DMS114 treated with DMSO at 0.1 percent for 48 hours (cell line): Measurements from ENCODE around the gene LRPPRC.

ENCODE experiments used
- DNase-seq: peaks from one replicate; lab custom pipeline; 2025; ENCODE audit not compliant: unreplicated experiment; lab: John Stamatoyannopoulos, UW

The LRPPRC gene

DNA sequence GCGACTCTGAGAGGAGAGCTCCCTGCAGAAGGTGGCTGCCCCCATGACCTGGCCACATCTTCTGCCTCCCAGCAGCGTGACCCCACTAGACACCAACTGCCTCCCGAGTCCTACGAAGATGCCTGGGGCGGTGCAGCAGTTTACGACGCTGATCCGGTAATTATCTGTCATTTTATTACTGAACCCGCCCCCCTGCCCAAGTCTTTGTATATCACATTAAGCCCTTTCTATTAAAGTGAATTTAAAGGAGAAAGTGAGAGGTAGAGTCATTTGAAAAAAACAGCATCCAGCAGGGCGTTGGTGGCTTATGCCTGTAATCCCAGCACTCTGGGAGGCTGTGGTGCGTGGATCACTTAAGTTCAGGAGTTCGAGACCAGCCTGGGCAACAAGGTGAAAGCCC lies 123.6 kb downstream of the LRPPRC start:
- no peak for DNase-seq

GRCh38 chr2:43855292-43855691 lies 140.5 kb downstream of the LRPPRC start:
- DNase-seq = no peak

DNA sequence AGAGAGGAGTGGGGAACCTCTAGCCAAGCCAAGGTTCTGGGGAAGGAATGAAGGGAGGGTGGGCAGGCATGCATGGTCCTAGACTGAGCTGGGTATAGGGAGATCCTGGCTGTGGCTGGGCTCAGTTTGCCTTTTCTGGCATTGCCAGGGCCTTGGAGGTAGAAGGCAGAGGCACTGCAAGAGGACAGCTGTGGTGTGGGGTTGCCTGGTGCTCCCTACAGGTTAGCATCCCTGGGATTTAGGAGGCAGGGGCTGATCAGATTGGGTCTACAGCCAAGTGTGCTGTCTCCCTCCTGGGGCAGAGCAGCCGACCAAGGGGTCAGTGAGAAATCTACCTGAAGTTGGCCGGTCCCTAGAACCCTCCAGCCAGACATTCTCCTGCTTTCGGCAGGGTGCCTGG lies 141.1 kb downstream of the LRPPRC start:
- DNase-seq = no peak

DNA sequence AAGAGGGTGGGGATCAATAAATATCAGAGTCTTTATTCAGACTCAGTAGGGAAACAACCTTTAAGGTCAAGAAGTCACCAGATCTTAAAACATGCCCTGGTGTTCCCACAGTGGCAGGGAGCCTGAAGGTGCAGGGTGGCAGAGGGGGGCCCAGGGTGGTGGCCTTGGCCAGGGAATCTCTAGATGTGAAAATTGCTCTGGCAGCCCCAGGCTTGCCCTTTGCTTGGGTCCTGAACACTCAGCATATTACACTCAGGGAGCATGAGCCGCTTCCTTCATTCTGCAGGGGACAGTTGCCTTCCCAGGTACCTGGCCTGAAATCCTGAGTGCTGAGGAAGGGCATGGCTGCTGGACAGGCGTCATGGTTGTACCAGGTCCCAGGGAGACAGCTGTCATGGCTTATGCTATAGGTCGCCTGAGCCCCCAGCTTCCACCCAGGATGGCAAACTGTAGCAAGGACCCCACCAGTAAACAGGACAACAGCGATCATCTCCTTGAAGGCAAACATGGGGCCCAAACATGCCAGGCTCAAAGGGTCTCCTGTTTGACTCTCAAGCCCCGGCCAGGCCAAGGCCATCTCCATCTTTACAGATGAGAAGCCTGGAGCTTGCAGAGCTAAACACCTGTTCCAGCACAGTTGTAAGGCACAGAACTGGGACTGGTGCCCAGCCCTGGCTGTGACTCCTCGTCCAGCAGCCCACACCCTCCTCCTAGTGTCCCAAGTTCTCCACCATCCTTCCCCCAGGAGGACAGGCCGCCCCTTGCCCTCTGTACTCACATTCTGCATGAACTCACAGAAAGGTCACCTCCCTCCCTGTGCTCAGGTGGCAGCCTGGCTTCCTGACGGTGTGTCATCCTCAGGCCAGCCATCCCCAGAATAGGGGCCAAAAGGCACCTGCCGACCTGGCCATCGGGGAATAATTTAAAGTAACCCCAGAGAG lies 142.4 kb downstream of the LRPPRC start:
- no peak for DNase-seq

GRCh38 chr2:43852196-43852730 lies 143.5 kb downstream of the LRPPRC start:
- no peak for DNase-seq

DNA sequence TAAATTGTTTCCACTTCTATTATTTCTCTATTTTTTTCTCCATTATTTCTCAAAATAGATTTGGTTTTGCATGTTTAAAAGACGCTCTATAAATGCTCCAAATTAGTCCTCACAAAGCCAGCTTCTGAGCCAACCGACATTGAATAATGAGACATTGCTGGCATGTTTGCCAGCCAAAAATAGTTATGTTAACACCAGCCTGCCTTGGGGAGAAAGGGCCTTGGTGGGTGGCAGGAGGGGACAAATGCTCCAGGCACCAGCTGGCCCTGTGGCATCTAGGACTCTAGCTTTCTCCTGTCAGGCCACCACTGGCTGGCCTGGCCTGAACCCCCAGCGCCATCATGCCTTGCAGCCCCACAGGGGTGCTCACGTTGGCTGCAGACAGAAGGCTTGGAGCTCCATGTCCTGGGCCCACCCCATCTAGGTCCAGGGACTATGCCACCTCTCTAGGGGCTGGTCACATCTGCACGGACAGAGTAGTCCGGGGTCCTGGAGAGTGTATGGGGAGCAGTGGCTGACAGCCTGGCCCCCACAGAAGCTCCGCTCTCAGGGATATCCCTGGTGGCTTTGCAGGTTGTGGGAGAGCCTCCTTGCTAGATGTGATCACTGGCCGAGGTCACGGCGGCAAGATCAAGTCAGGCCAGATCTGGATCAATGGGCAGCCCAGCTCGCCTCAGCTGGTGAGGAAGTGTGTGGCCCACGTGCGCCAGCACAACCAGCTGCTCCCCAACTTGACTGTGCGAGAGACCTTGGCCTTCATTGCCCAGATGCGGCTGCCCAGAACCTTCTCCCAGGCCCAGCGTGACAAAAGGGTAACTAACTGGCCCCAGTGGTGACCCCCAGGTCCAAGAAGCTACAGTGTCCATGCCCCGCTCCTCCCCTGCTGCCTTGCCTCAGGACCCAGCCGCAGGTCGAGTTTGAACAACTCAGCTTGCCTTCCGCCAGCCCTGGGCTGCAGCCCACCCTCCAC lies 144.5 kb downstream of the LRPPRC start:
- DNase-seq = no peak

GRCh38 chr2:43848214-43848613 lies 147.6 kb downstream of the LRPPRC start:
- DNase-seq = no peak

DNA sequence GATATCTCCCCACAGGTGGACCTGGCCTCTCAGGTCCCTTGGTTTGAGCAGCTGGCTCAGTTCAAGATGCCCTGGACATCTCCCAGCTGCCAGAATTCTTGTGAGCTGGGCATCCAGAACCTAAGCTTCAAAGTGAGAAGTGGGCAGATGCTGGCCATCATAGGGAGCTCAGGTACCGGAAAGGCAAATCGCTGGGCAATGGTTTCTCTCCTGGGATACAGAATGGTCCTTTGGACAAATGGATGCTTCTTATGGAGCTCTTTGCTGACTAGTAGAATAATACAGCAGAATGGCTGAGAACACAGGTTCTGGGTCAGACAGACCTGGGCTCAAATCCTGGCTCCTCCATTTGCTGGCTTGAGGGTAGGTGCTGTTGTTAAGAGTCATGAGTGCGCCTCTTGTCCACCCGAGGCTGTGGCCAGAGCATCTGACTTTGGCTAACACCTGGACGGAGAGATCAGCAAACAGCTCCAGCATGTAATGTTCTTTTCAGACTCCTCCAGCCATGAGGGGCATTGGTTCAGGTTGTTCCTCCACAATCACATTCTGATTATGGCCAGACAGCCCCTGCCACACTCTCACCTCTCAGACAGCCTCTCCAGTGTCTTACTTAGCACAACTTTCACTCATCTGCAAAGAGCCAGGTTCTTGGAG lies 149.5 kb downstream of the LRPPRC start:
- no peak for DNase-seq

GRCh38 chr2:43845181-43845580 lies 150.6 kb downstream of the LRPPRC start:
- no peak for DNase-seq

DNA sequence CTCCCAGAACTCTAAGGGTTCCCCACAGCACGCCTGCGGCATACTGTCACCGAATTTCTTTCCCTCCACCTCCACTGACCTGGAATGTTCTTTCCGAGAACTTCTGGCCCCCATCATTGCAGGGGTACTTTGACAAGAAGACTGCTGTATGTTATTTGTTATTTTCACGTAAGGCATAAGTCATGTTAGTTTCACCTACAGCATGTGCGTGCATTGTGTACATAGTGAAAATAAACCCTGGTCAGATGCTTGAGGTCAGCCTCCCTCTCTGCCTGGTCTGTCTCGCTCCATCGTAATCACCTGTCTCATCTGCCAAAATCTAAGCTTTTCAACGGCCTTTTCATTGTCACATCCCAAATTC lies 152.9 kb downstream of the LRPPRC start:
- DNase-seq = no peak

- DNase-seq = no peak
Observed at GRCh38 chr2:43841949-43842865, 153.6 kb downstream of the LRPPRC start.

DNA sequence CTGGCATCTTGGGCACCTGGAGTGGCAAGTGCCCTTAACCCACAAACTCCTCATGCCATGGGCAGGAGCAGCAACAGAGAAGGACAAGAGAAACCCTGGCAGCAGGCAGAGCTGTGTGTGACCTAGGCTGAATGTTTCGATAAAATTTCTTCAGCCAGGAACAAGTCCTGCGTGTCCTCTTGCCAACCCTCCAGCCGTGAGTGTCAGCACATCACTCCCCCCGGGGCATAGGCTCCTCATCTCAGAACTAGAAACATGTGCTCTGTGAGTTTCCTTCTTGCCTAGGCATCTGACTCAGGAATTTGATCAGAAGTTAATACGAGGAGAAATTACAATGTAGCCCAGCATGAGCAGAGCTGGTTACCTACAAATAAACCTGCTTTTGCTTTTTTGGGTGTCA lies 154.8 kb downstream of the LRPPRC start:
- DNase-seq = no peak

DNA sequence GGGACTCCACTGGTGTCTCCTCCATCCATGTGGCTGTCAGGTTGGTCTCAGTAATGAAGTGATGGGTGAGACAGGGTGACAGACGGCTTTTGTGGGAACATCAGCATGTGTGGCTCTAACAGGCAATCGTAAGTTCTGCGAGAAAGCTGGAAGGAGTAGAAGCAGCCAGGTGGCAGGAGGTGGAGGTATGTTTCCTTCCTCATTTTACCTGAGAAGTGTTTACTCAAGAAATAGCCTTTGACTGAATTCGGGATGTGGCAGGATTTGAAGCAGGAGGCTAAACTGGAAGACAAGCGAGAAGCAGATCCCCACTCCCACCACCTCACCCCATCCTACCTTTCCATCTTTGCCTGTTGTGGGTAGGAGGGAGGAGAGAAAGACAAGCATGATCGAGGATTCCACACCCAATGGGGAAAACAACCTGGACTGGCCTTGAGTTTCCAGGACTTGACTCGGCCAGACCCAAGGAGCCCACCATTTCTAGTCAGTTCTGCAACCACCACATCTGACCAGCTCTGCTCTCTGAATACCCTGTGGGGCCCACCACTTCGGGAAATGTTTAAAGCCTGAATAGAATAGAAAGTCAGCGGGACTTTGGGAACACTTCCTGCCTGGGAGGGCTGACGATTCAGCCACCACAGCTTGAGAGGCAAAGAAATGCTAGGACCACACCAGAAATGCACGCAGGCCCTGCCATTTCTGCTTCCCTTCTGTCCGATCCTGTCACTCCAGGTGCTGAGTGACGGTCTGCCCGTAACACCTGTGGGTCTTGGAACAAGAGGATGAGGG lies 155.8 kb downstream of the LRPPRC start:
- DNase-seq = no peak

- no peak for DNase-seq
Observed at GRCh38 chr2:43838560-43839267, 157.1 kb downstream of the LRPPRC start, which contains the start of the genes ABCG5 and ABCG8. Gene ABCG5 (minus strand): TSS chr2:43838839. CDS start chr2:43838679, 160 bp downstream. Gene ABCG8 (plus strand): TSS chr2:43838971. CDS start chr2:43839054, 83 bp downstream.

DNA sequence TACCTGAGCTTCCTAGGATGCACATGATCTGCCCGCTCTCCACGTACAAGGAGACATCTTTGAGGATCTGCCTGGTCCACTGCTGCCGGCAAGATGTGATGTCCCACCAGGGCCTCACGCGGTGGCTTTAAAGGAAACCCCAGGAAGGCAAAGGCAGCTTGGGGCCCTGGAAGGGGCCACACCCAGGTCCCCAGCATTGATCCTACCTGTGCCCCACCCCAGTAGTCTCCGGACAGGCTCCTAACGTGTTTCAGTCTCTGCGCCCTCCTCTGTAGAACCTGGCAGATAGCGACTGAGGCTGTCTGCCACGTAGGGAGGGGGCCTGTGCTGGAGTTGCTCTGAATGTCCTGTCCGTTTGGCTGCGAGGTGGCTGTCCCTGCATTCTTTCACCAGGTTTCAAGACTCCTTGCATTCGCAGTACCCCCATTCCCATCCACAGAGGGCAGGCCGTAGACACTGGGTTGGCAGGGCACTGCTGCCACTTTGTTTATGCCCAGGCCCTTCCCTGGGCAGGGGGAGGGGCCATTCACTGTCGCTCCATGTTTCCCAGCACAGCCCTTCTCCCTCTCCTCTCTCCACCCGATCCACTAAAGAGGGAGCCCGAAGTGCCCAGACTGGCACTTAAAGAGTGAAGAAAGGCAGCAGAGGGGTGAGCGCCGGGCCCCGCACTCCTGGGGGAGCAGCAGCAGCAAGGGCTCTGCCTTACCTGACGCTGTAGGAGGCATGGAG lies 157.8 kb downstream of the LRPPRC start:
- no peak for DNase-seq

GRCh38 chr2:43837033-43837432 lies 158.8 kb downstream of the LRPPRC start:
- no peak for DNase-seq
